Renal cortical epithelial cell (primary cell): ENCODE results near the gene PPIB. TPM values are rescaled to one million over a fixed set of nuclear protein-coding genes. Genes with fewer than 3 reads are reported as not detected.
A peak's percentile ranks its signal among the peaks of the same experiment; 100 is the strongest.

Source experiments
- DNase-seq: peaks from one replicate; pipeline ENCODE4 v3.0.0-alpha.2; 2011; ENCODE audit warnings: low read depth
- total RNA-seq: library from RNA; depleted of rRNA; stranded (reverse); fragments of >200 nt; gene quantifications from 2 replicates; pipeline ENCODE4 v1.2.3, GENCODE V29; 2014

PPIB gene
- 565 and 927 TPM in 2 replicates for total RNA-seq

- peak; percentile 88 for DNase-seq
Observed at GRCh38 chr15:64162869-64163658, at the start of gene PPIB. TSS of gene PPIB (minus strand) at chr15:64163022. CDS start at chr15:64162986, 36 bp downstream.

DNA sequence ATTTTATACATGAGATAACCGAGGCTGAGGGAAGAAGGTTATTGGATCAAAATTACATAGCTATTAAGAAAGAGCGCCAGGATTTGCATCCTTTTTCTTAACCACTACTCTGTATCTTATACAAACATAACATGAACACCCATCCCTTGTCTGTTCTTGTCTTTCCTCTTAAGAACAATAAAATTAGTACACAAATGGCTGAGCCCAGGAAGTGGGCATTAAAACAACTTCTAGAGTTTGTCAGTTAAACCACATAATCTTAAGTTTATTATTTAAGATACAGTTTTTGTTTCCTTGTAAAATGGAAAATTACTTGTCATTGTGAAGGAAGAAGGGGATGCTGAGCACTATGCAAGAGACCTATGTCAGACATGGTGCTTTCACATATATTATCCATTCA is 48.9 kb upstream of the PPIB start:
- no peak for DNase-seq

- peak; percentile 9 for DNase-seq
Observed at GRCh38 chr15:64210371-64210770, 47.5 kb upstream of the PPIB start.

DNA sequence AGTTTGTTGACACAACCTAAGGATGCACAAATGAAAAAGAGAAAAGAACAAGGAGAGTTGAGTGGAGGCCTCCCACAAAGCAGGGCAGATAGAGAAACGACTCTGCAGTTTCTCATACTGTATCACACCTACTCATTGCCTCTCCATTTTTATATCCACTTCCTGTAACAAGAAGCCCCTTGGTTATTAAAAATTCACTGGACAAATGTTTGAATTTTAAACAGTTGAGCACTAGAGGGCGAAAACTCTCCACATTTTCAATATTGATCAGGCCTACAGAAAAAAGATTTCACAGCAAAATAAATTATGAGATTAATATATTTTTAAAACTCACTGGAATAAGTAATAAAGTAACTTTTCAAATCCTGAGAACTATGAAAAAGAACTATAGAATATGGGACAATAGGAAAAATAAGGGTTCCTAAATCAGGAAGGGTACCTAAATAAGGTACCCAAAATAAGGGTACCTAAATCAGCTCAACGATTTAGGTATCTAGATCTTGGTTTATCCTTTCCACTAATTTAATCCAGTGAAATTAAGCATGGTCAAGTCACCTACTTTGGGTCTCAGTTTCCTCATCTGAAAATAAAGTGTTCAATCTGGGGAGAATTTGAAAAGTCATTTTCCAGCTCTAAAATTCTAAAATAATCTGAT is 47.0 kb upstream of the PPIB start:
- DNase-seq, result peak; percentile 56

DNA sequence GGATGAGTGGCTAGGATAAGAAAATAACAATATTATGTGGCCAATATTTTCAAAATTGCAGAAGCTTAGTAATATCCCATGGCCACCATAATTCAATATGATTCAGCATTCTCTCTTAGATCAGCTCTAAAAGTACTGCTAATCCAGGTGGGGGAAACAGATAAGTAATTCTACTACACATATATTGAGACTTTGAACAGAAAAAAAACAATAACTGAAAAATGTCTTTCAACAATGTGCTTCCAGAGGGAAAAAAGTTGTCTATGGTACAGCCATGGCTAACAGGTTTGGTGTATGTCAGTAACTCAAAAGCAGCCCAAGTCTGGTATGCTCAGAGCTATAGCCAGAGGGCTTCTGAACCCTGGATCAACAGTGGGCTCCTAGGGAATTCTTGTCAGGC is 42.4 kb upstream of the PPIB start:
- DNase-seq, result no peak

DNA sequence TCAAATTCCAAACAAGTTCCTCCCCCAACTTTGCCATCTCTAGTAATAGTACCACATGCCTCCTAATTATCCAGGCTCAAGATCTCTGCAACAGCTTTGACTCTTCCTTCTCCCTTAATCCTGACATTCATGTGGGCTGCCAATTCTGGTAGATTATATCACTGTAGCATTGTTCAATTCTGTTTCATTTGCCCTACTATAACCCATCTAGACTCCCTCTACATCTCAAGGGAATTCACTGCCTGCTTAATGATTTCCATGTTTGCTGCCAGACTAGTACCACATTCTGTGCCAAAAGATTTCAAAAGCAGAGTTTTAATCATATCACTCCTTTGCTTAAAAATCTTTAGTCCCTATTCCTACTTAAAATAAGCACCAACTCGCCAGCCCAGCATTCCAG is 34.6 kb upstream of the PPIB start:
- DNase-seq, result no peak

DNA sequence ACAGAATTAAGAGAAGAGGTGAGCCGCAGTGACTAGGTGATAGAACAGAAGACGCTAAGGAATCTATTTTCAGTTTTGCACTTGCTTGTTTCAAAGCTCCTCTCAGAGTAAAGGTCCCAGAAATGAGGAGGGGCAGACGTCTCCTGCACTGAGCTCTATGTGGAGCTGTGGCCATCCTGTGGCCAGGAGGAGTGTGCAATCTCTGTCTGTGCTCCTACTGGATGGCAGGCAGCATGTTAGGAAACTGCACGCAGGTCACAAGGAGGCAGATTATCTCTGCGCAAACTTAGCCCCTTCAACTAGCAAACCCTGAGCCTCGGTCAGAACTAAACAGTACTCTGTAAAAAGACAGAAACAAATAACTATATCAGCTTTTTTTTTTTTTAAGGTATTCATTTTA is 31.1 kb upstream of the PPIB start:
- DNase-seq, result no peak

DNA sequence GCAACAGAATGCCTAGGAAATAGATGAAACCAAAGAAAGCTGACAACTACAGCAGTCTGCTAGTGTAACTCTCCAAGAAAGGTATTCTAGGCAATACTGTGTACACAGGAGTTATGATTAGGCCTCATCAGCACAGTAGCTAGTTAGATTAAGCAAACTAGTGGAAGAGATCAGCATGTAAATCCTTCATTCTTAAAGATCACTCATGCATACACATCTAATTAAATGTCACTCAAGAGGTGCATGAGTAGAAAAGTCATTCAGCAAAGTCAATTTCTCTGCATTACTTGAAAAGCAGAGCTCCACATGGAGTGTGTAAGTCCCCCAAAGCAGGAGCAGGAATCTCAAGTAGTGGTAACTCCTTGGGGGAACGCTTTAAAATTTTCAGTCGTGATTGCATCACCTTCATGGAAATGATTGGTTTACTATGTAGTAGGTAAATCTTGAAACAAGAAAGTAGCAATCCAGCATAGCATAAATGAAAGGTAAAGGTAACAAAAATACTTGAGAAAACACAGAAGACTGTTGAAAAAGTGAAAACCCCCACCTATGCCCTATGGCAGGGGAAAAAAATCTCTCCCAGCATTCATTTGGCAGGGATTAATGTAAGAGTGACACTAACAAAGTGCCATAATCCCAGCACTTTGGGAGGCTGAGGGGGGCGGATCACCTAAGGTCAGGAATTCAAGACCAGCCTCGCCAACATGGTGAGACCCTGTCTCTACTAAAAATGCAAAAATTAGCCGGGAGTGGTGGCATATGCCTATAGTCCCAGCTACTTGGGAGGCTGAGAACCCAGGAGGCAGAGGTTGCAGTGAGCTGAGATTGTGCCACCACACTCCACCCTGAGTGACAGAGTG is 29.4 kb upstream of the PPIB start:
- peak; percentile 51 for DNase-seq

DNA sequence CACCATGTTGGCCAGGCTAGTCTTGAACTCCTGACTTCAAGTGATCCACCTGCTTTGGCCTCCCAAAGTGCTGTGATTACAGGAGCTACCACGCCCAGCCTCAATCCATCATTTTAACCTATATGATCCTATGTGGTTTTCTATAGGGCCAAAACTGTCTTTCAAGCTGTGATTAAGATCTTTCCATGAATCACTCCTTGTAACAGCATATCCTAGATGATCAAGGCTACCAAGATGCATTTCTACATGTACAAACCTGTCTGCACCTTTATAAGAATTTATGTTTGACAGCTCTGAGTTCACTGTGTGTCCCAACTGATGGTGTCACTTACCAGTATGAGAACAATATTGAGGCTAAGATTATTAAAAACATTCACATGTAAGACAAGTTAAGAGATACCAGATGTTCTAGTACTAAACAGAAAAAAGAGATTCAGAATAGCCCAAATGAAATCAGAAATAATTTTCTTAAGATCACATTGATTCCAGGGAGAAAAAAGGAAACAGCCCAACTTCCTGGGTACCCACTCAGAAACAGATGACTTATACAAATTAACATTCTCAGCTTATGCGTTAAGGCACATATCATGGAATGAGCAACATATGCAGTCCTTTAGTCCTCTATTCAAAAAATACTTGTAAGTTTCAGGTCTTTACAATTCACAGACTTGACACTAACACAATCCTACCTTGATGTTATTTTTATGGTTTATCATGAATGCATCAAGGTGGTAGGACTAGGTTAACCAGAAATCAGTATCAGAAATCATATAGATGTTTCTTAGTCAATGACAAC is 24.8 kb upstream of the PPIB start:
- no peak for DNase-seq

GRCh38 chr15:64185146-64185911 is 22.5 kb upstream of the PPIB start:
- no peak for DNase-seq

GRCh38 chr15:64182859-64183370 is 20.1 kb upstream of the PPIB start:
- no peak for DNase-seq

DNA sequence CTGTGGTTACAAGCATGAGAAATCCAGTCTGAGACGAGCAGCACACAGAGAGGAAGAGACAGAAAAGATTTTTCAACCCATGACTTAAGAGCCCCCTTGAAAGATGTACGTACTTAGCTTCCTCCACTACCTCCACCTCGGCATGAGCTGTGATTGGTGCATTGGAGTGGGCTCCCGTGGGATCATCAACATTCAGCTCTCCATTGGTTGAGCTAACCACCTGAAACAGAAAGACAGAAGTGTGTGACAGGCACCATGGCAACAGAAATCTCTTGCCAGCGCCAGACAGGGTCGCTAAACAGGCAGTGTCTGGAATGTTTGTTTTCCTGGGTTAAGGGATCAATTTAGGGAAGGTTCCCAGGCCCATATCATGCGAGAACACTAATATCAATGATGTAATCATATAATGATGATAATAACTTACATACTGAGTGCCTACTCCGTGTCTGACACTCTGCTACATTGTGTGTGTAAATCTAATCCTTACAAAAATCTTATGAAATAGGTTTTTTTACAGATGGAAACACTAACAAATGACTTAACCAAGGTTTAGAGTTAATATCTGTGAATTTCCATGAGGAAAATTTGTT is 17.5 kb upstream of the PPIB start:
- no peak for DNase-seq

- no peak for DNase-seq
Observed at GRCh38 chr15:64166102-64166890, 3.5 kb upstream of the PPIB start.

DNA sequence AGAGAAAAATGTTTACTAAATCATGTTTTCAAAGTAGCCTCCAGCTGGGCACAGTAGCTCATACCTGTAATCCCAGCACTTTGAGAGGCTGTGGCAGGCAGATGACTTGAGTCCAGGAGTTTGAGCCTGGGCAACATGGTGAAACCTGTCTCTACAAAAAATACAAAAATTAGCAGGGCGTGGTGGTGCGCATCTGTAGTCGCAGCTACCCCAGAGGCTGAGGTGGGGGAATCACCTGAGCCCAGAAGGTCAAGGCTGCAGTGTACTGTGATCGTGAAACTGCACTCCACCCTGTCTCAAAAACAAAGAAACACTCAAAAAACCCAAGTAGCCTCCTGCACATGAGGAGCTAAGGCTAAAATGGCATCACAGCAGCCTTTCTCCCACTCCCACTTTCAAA is 1.6 kb upstream of the PPIB start:
- DNase-seq, result no peak

- DNase-seq, result peak; percentile 87
Observed at GRCh38 chr15:64163659-64164362, 989 bp upstream of the PPIB start.

- no peak for DNase-seq
Observed at GRCh38 chr15:64162478-64162868, 349 bp downstream of the PPIB start.

GRCh38 chr15:64161688-64162477 is 939 bp downstream of the PPIB start:
- DNase-seq, result no peak
